K562 (cell line): ENCODE measurements around the gene CRKL. TPM values are rescaled to one million over a fixed set of nuclear protein-coding genes. Genes with fewer than 3 reads are reported as not detected.

ENCODE experiments used
- BCLAF1 ChIP-seq, 2 experiments: fragments of 450-650 bp in 1 of 2; IDR thresholded peaks; 2 replicates each; pipeline ENCODE4 v1.6.1; 2011 to 2017; ENCODE audit warnings: low read depth in 2 of 2, antibody characterized with exemption in 1 of 2, borderline replicate concordance in 1 of 2, low read length in 1 of 2, mild to moderate bottlenecking in 1 of 2, mixed read lengths in 1 of 2; ENCODE audit not compliant: control insufficient read depth in 1 of 2
- CBFB ChIP-seq: sonication (generic); formaldehyde crosslinking; IDR thresholded peaks from 2 replicates; pipeline ENCODE4 v1.4.0; 2020; ENCODE audit warnings: mild to moderate bottlenecking, missing genetic modification reagents
- CC2D1A ChIP-seq: fragments of 450-650 bp; IDR thresholded peaks from 2 replicates; pipeline ENCODE4 v1.6.1; 2017; ENCODE audit warnings: mild to moderate bottlenecking
- CEBPG ChIP-seq, 3 experiments: fragments of 200-800 bp in 1 of 3; sonication (Bioruptor generic) in 1 of 3; sonication (generic) in 1 of 3; formaldehyde crosslinking in 1 of 3; IDR thresholded peaks in 2 of 3; conservative IDR thresholded peaks in 1 of 3; 2 replicates each; pipeline versions ENCODE4 v1.6.1 to v1.8.0; 2016 to 2022; ENCODE audit warnings: missing compliant biosample characterization in 2 of 3, missing genetic modification characterization in 2 of 3, mild to moderate bottlenecking in 1 of 3, missing genetic modification reagents in 1 of 3
- GTF2F1 ChIP-seq: IDR thresholded peaks from 2 replicates; pipeline ENCODE4 v1.6.1; 2011; ENCODE audit warnings: low read depth, low read length, improper control_type of control experiment
- HBP1 ChIP-seq: fragments of 450-650 bp; formaldehyde crosslinking; IDR thresholded peaks from 2 replicates; pipeline ENCODE4 v1.4.0; 2022; ENCODE audit warnings: missing genetic modification characterization
- HDAC6 ChIP-seq: IDR thresholded peaks from 2 replicates; pipeline ENCODE4 v1.6.1; 2012; ENCODE audit warnings: low read depth, mild to moderate bottlenecking, control low read depth, inconsistent platforms, low read length, moderate library complexity
- HIVEP1 ChIP-seq: fragments of 250-450 bp; sonication (Bioruptor Pico); IDR thresholded peaks from 2 replicates; pipeline ENCODE4 v1.4.0; 2020; ENCODE audit warnings: mild to moderate bottlenecking
- MECOM ChIP-seq: fragments of 250-450 bp; sonication (Bioruptor Pico); IDR thresholded peaks from 2 replicates; pipeline ENCODE4 v1.8.0; 2022; ENCODE audit warnings: inconsistent platforms
- NBN ChIP-seq: fragments of 450-650 bp; IDR thresholded peaks from 2 replicates; pipeline ENCODE4 v1.6.1; 2016; ENCODE audit warnings: low read depth, mild to moderate bottlenecking
- PHB ChIP-seq: fragments of 250-450 bp; sonication (Bioruptor Pico); IDR thresholded peaks from 2 replicates; pipeline ENCODE4 v1.5.0; 2021
- PHB2 ChIP-seq: fragments of 450-650 bp; IDR thresholded peaks from 2 replicates; pipeline ENCODE4 v1.6.1; 2017; ENCODE audit warnings: low read depth
- PRDM10 ChIP-seq: fragments of 450-650 bp; IDR thresholded peaks from 2 replicates; pipeline ENCODE4 v1.6.1; 2018; ENCODE audit not compliant: partially characterized antibody
- SMAD3 ChIP-seq: fragments of 450-650 bp; formaldehyde crosslinking; conservative IDR thresholded peaks from 2 replicates; pipeline ENCODE4 v1.4.0; 2020; ENCODE audit warnings: mild to moderate bottlenecking
- SRSF3 ChIP-seq: fragments of 200-400 bp; formaldehyde crosslinking; IDR thresholded peaks from 2 replicates; pipeline ENCODE4 v1.6.1; 2016; ENCODE audit warnings: mild to moderate bottlenecking, low read length, moderate library complexity; ENCODE audit not compliant: insufficient read depth
- U2AF1 ChIP-seq: fragments of 200-400 bp; formaldehyde crosslinking; optimal IDR thresholded peaks from 2 replicates; pipeline ENCODE3; 2017; ENCODE audit warnings: mild to moderate bottlenecking, low read depth, low read length, moderate library complexity
- UBTF ChIP-seq, 2 experiments: IDR thresholded peaks; 2 replicates each; pipeline ENCODE4 v1.6.1; 2012; ENCODE audit warnings: improper control_type of control experiment in 2 of 2, low read depth in 2 of 2, low read length in 2 of 2, borderline replicate concordance in 1 of 2
- polyA plus RNA-seq, 8 experiments: library from polyadenylated mRNA; depleted of rRNA in 4 of 8; stranded (reverse) in 5 of 8; unstranded in 3 of 8; fragments of >200 nt; fragmentation: Nextera tagmentation in 2 of 8; fragmentation: Illumina TruSeq in 1 of 8; extraction: Ambion mirVana in 2 of 8; extraction: Trizol in 1 of 8; gene quantifications; 2 replicates each; pipeline versions ENCODE4 v1.2.1 to v1.2.3, GENCODE V29; 2011 to 2014; ENCODE audit warnings: inconsistent platforms in 1 of 8, missing spikeins in 1 of 8
- total RNA-seq, 7 experiments: library from RNA; depleted of rRNA in 6 of 7; stranded (reverse); fragments of >200 nt in 6 of 7; fragmentation: Illumina TruSeq in 2 of 7; extraction: Trizol in 2 of 7; gene quantifications; 2 replicates each; pipeline versions ENCODE4 v1.2.1 to v1.2.3, GENCODE V29; 2011 to 2021; ENCODE audit warnings: low replicate concordance in 1 of 7

CRKL gene
- total and polyA plus RNA-seq, 9 of the 15 experiments (the other 6 are each of a cell fraction or from before 2014, with no cell fraction given), result 100 to 263 (median 124) TPM

GRCh38 chr22:20927940-20928572 lies 10.8 kb downstream of the CRKL start (continued):
- no peak for TF ChIP-seq PRDM10
- no peak for TF ChIP-seq PHB (CRISPR knock-in tag)
- TF ChIP-seq SMAD3 (CRISPR knock-in tag), result no peak
- TF ChIP-seq SRSF3, result no peak
- TF ChIP-seq CC2D1A, result no peak
- no peak for TF ChIP-seq MECOM (CRISPR knock-in tag)
- no peak for TF ChIP-seq U2AF1
- TF ChIP-seq HIVEP1 (CRISPR knock-in tag), result no peak
- no peak for TF ChIP-seq CEBPG (CRISPR knock-in tag; IDR thresholded peaks at IDR 0.05)
- no peak for TF ChIP-seq CEBPG (tag; conservative IDR thresholded peaks at IDR 0.05 in 1 of 2, IDR thresholded peaks at IDR 0.05 in 1 of 2)
- TF ChIP-seq HBP1 (CRISPR knock-in tag), result no peak
- no peak for TF ChIP-seq HDAC6
- TF ChIP-seq UBTF (IDR thresholded peaks at IDR 0.05; ENCODE audit: borderline replicate concordance in 1 of 2, low read depth in 2 of 2, low read length in 2 of 2), result no peak
- TF ChIP-seq CBFB (CRISPR knock-in tag), result no peak
- no peak for TF ChIP-seq PHB2
- no peak for TF ChIP-seq NBN
- no peak for TF ChIP-seq BCLAF1 (IDR thresholded peaks at IDR 0.05; ENCODE audit: borderline replicate concordance in 1 of 2, control insufficient read depth in 1 of 2, low read depth in 2 of 2, low read length in 1 of 2)
- TF ChIP-seq GTF2F1, result no peak
